NCI-H2227 (cell line): ENCODE results near the gene MRPS7.
"Not testable (repeated sequence)": the region's sequence is repeated elsewhere in the genome, so short reads cannot be mapped to it uniquely, and the experiment has no call there.

ENCODE experiments used
- DNase-seq: peaks from one replicate; lab custom pipeline; 2025; ENCODE audit not compliant: unreplicated experiment; lab: John Stamatoyannopoulos, UW

The MRPS7 gene

DNA sequence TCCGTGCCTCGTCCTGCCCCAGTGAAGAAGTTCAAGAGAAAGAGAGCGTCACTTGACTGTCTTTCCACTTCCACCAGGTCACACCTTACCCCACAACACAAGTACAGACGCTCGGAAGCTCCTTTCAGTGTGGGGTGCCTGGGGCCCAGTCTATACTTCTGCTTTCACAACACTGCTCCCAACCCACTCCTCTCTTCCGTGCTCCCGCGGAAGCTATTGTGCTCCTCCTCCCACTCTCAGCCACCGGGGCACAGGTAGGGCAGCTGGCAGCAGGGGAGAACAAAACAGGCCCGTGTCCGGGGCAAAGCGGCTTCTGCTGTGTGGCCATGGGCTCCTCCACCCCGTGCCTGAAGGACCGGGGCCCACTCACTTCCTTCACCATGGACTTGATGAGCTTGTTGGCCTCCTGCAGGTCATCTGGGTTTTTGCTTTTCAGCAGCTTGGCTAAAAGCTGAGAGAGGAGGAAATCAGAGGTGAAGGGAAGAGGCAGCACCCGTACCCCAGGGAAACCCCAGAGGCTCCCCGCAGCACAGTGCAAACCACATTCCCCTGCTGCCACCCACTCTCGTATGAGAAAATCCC is 19.1 kb upstream of the MRPS7 start:
- DNase-seq, result no peak

DNA sequence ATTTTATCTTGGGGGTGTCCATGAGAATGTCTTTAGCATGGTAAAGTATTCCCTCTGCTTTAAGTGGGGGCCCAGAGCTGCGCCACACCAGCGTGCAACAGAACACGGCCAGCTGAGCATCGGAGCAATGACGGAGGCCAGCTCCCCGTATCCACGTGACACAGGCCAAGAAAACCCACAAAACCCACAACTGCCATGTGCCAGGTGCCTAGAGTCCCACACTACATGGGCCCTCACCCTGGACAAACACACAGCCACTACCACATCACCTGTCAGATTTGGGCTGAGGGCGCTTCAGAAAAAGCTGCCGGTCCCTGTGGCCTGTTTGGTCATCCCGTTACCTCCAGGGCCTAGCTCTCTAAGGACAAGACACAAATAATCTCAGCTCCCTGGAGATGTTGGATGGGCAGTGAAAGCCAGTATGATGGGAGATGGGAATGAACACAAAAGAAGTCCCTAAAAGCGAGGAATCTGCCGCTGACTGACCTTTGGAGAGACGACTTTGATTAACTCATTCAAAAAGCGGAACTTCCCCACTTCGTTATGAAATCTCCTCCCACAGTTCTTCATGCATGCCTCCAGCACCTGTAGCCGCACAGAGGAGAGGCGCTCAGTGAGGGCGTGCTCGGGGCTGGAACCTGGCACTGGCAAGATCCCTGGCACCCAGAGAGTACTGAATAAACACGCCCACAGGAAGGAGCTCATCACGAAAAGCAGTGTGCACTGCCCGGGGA is 17.4 kb upstream of the MRPS7 start:
- no peak for DNase-seq

DNA sequence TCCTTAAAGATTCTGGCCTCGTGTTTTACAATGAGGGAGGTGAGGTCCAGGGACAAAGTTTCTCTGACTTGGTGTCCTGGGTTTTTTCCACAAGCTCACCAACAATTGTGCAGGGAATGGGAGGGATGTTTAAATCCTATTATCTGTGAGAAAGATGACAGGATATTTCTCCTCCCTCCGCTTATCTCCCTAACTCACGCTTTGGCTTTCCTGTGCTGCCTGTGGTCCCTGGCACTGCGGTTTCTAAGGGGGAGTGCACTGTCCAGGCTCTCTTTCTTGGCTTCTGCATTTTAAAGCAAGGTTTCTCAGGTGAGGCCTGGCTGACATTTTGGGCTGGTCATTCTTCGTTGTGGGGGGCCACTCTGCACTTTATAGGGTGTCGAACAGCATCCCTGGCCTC is 16.7 kb upstream of the MRPS7 start:
- no peak for DNase-seq

DNA sequence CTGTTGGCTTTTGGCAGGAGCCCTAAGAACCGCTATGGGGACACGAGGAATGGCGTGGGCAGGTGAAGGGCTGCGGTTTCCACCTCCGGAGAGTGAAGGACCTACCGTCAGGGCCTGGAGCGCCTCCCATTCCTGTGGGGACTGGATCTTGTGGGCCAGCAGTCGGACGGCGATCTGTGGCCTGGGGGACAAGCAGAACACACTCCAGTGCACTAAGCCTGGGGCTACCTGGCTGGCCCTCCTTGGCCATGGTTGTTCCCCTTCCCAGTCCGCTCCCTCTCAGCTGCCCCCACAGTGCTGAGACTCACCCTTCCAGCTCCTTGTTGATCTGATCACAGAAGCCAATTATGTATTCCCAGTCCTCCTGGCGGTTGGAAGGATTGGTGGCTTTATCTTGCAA is 15.3 kb upstream of the MRPS7 start:
- DNase-seq, result no peak

DNA sequence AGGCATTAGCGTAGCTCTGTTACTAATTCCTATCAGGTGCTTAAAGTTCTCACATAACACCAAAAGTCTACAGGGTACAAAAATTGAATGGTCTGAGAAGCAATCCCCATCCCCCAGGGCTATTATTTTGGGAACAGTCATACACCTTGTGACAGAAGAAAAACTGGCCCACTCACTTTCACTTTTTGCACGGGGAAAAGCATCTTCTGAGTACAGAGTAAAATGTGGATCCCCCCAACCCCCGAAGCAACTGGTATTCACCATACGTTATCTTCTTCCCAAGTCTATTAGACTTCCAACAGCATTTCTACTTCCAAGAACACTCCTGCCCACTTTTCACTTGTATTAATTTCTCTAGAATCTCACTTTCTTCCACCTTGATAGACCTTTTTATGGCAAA is 12.1 kb upstream of the MRPS7 start:
- no peak for DNase-seq

DNA sequence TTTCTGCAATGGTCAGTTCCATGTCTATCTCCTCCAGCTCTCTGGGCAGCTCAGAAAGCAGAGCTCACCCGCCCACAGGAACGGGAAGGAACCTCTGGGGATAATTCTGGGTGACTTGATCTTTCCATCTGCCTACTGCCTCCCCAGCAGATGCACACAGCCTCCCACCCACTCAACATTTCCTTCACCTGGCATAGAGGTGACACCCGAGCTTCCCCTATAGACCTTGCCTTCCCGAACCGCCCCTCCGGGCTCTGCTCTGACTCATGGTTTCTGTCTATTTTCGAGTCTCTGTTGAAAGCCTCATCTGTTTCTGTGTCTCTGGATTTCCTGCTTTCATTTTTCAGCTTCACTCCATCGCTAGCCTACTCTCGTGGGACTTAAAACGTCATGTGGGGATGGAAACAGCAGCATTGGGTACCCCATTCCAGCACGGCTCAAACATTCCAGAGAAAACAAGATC is 11.6 kb upstream of the MRPS7 start:
- DNase-seq, result no peak

DNA sequence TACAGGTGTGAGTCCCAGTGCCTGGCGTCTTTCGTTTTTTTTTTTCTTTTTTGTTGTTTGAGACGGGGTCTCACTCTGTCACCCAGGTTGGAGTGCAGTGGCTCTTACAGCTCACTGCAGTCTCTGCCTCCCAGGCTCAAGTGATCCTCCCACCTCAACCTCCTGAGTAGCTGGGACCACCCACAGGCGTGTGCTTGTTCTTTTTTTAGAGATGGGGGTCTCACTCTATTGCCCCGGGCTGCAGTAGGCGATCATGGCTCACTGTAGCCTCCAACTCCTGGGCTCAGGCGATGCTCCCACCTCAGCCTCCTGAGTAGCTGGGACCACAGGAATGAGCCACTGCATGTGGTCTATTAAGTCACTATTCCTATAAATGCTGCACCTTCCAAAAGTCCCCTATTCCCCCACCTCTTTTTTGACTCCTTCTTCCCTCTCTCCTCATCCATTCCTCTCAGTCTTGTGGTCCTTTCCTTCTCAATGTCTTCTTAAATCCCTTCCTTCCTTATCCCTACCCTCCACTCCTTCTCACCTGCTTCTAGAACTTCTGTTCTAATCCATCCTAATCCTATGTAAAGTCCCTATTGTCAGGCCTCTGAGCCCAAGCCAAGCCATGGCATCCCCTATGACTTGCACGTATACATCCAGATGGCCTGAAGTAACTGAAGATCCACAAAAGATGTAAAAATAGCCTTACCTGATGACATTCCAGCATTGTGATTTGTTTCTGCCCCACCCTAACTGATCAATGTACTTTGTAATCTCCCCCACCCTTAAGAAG is 9.5 kb upstream of the MRPS7 start:
- no peak for DNase-seq

DNA sequence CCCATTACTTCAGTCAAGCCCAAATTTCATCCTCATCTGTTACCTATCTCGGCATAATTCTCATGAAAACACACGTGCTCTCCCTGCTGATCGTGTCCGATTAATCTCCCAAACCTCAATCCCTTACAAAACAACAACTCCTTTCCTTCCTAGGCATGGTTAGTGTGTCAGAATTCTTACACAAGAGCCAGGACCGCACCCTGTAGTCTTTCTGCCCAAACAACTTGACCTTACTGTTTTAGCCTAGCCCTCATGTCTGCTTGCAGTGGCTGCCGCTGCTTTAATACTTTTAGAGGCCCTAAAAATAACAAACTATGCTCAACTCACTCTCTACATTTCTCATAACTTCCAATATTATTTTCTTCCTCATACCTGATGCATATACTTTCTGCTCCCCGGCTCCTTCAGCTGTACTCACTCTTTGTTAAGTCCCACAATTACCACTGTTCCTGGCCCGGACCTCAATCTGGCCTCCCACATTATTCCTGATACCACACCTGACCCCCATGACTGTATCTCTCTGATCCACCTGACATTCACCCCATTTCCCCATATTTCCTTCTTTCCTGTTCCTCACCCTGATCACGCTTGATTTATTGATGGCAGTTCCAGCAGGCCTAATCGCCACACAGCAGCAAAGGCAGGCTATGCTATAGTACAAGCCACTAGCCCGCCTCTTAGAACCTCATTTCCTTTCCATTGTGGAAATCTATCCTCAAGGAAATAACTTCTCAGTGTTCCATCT is 5.6 kb upstream of the MRPS7 start:
- not testable (repeated sequence) for DNase-seq

DNA sequence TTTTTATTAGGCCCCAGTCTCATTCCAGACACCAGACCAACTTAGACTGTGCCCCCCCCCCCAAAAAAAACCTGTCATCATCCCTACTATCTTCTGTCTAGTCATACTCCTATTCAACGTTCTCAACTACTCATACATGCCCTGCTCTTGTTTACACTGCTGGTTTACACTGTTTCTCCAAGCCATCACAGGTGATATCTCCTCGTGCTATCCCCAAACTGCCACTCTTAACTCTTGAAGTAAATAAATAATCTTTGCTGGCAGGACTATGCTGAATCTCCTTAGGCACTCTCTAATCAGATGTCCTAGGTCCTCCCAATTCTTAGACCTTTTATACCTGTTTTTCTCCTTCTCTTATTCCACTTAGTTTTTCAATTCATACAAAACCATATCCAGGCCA is 4.5 kb upstream of the MRPS7 start:
- not testable (repeated sequence) for DNase-seq

DNA sequence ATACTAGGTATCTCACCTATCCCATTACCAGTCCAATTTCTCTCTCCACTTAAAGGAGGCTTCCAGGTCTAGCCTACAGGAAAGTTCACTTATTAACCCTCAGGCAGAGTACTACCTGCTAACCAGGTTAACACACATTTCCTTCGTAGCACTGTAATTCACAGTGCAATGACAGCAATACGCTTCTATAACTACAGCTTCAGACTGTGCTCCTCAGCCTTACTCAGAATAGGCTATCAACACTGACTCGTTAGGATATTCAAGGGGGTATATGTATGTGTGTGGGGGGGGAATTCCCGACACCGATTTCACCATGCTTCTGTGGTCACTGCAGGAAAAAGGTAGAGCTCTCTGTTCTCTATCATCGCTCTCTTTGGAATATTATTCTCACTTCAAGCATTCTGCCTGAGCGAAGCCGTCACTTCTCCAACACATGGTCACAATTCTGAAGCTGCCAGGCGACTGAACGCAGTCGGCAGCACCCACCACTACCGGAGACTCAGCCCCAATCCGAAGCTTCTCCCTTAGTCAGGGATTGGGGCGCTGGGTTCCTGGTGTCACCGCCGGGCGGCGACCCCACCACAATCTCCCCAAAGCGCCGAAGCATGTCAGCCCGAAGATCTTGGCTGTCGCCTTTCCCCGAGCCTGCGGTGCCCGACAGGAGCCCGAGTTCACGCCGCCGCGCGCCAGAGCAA is 891 bp upstream of the MRPS7 start:
- DNase-seq, result no peak

DNA sequence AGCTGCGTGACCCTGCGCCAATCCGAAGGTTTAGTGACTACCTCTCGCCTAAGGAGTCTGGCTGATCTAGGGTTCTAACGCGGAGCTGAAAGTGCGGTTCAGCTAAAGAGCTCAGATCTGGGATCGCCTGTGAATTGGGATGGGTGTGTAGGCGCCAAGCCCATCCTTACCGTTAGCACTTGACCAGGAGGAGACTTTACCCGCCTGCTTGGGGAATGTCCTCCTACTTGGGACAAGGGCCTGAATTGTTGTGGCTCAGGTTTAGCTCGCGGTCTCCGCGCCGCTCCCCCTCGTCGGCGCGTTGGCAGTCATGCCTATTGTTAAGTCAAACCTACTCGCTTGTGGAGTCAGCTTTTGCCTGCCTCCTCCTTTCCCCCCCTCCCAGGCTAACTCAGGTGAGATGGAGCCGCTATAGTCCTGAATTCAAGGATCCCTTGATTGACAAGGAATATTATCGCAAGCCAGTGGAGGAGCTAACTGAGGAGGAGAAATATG is 480 bp downstream of the MRPS7 start:
- peak; percentile 47 for DNase-seq

DNA sequence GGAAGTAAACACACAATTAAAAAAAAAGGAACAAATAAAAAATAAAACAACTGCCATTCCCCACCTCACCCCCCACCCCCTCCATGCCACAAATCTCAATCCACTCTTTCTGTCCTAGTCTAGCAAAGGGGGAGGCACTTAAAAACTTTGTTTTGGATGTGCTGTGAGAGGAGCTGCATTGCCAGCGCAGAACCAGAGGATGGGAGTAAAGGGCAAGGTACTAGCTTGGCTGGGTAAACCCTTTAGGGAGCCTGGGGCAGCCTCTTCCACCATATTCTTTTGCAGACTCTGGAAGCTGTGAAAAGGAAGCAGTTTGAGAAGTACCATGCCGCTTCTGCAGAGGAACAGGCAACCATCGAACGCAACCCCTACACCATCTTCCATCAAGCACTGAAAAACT is 1.4 kb downstream of the MRPS7 start:
- no peak for DNase-seq

DNA sequence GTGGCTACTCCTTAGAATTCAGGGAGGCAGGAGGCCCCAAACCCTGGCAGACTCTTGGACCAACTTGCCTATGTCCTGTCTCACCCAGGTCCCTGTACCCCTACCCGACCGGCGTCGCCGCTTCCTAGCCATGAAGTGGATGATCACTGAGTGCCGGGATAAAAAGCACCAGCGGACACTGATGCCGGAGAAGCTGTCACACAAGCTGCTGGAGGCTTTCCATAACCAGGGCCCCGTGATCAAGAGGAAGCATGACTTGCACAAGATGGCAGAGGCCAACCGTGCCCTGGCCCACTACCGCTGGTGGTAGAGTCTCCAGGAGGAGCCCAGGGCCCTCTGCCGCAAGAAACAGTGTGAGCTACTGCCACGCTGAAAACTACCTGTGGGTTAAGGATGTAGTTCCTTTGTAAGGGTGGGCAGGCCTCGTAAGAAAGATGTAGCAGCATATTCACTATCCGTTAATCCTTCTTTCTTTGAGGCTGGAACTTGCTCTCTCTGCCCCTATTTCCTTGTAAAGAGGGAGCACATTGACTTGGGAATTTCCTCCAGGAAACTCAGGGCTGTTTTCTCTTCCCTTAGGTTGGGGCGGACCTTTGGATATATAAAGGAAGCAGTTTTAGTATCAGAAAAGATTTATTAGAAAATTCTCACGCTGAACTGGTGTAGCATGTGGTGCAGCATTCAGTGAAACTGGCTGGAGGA is 4.1 kb downstream of the MRPS7 start:
- DNase-seq, result no peak

DNA sequence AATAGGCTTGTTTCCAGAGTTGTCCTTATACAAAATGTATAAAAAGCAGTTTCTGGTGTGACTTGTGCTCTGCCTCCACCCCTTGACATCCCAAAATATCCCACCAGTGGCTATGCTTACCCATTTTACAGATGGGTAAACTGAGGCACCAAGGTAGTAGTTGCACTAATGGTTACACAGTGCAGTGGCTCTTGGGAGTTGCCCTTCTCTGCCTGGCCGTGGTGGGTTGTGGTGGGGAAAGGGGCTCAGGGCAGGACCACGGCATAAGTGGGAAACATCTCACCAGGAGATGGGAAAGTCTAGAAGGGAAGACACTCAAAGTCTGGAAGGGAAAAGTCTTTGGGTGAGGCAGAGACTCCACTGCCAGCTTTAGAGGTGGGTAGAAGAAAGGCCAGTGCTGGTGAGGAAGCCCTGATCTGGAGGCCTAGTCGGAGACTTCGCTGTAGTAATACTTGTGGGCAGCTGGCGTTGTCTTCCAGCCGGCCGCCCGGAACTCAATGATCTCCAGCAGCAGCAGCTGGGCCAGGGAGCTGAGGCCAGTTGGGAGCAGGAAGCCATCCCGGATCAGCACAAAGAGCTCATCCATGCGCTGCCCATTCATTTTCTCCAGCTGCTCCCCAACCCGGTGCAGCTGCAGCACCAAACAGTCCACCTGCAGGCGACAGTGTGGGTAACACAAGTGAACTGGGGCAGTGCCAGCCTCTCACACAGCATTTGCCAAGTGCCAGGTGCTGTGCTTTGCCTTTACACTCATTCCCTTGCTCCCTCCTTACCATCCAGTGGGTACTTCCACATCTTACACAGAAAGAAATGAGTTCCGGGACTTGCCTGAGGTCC is 4.9 kb downstream of the MRPS7 start:
- DNase-seq, result no peak

DNA sequence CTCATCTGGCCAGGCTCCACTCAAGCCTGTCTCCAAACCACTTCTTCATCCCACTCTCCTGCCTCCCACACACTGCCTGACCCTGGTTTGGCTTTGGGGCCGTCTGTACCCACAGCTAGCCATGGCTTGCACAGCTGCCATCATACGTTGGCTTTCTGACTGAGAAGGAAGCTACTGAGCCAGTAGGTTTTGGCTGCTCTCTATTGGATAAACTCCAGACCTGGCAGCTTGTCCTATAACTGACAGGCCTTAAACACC is 5.4 kb downstream of the MRPS7 start:
- DNase-seq, result no peak

DNA sequence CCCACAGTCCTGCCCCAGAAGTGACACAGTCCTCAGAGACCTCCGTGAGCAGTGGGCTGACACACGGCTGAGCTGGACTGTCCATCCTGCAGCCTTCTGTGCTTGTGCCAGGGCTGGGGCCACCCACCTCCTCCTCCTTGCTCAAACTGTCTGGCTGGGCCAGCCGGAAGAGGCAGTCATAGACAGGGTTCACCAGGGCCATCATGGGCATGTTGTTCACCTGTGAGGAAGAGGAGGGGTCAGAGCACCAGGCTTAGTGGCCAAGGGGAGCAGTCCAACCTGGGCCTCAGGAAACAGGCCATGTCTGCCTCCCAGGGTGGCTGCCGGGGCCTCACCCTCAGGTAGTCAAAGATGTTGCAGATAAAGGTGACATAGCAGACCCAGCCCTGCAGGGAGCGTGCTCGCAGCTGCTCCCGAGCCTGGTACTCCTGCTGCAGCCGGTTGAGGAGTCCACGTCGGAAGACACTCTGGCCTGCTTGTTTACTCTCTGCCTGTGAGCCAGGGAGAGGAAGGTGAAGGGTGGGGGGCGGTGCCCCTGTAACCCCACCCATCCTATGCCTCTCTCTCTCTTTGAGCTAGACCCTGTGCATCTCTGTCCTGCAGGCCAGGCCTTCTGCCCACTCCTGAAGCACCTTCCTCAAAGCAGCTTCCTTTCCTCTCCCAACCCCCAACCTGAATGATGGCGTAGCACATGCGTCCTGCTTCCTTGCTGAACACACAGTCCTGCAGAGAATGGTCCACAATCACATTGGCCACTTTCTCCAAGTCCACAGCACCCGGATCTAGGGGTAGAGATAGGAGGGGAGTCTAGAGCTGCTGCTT is 5.9 kb downstream of the MRPS7 start:
- peak; percentile 18 for DNase-seq

DNA sequence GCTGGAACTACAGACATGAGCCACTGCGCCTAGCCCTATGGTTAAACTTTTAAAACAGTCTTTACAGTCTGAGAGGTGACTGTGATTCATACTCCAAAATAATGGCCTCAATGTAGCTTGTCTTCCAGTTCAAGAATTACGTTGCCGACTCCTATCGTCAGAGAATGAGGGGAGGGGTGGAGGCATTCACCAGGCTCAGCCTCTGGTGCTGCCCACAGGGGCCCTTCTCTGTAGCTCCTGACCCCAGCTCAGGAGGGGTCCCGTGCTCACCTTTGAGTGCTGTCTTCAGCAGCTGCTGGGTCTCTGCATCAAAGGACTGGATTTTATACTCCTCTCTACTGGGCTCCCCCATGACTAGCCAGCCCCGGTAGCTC is 8.2 kb downstream of the MRPS7 start:
- DNase-seq, result peak; percentile 59

DNA sequence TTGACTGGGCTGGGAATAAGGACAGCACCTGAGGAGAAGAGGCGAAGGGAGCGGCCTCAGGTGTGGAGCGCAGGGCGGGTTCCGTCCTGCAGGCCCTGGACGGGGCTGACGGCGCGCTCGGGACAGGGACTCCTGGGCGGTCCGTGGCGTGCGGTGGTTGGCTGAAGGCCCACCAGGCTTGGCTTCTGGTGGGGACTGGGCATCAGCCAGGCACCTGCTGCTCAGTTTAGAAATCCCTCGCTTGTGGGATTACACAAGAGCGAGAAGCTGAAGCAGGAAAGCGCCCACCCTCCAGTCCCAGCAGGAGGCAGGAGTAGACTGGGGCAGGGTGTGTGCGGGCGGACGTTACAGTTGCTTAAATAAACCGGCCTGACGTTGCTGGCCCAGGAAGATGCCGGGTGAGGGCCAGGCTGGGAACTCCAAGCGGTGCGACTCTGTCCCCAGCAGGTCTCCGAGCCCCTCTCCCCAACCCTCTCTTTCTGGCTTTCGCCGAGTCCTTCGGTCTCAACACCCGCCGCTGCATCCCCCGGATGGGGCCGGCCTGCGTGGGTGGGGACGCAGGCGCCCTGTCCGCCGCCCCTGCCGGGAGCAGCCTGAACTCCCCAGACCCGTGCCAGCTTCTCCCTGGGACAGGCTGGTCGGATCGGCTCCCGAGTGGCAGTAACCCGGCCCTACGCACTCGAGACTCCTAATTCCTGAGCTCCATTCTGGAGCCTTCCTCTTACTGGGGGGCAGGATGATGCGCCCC is 8.7 kb downstream of the MRPS7 start:
- peak; percentile 73 for DNase-seq
